HG02588 (cell line): ENCODE measurements around the gene IGFN1.

ENCODE experiments used
- ATAC-seq: cut with Tn5 transposase; IDR thresholded peaks from one replicate; pipeline ENCODE4 v1.9.1; 2021; ENCODE audit warnings: mild to moderate bottlenecking, moderate library complexity; ENCODE audit not compliant: unreplicated experiment

IGFN1 gene

DNA sequence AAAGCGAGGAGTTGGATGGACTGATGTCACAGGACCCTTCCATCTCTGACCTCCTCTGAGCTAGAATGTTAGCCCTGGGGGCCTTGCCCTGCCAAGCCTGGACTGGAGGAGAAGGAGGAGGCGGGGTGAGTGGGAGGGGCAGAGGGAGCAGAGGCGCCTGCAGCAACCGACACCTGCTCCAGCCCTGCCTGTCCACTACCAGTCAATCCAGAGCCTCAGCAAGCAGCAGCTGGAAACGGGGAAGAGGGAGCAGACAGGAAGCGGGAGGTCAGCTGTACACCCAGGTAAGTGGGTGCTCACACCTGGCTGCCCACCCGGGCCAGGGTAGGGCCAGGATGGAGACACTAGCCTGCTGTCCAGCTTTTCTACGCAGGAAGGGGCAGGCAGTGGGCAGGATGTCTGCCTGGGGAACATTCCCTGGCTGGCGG is at the start of gene IGFN1:
Gene IGFN1 (plus strand): TSS at position 201 of the 428 bp plus-strand sequence. CDS start 2,470 bp downstream, outside the sequence.
- no peak for ATAC-seq

GRCh38 chr1:201140941-201141260 is 49.7 kb upstream of the IGFN1 start:
- ATAC-seq = no peak

DNA sequence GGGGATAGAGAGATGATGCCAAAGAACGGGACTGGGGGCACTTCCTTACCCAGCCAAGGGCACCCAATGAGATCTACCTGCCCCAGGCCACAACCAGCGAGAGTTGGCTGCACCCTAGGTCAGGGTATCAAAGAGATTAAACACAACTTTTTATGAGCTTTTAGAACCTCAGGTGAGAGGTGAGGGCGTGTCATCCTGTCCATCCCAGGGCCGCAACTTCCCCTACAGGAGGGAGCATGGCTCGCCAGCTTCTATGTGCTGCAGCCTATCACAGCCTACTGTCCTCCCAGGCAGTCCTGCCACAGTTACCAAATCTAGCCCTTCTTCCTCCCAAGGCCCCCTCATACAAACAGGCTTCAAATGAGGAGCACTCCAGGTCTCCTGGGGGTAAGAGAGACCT is 49.2 kb upstream of the IGFN1 start:
- ATAC-seq = no peak

DNA sequence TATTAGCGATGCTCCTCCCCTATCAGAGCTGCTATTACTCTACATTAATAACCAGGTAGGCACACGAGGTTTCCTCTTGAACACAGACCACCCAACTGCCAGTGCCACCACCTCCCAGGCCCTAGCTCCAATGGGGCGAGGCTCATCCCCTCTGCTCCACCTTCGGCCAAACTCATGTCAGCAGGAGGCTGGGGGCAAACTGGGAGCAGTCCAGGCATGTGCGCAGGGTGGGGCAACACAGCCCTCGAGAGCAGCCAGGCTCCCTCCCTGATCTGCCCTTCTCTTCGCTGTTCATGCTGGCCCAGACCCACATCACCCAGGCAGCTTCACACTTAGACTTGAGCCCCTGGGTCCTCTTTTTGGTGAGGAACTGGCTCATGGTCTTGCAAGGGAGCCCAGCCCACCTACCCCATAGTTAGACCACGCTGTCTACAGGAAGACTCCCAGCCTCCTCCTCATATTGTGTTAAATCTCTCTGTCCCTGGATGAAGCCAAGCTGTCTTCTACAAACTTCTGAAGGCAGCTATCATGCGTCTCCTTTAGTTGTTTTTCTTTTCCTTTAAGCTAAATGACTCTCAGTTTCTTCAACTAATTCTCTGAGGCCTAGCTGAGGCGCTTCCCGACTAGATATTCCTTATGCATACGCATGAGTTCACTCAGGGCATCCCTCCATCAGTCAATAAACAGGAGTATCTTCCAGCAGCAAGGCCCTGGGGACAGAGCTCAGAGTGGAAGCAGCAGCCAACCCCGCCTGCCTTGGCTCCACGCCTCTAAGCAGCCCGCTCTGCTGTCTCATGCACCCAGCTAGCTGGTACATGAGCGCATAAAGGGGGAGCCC is 48.4 kb upstream of the IGFN1 start:
- no peak for ATAC-seq

DNA sequence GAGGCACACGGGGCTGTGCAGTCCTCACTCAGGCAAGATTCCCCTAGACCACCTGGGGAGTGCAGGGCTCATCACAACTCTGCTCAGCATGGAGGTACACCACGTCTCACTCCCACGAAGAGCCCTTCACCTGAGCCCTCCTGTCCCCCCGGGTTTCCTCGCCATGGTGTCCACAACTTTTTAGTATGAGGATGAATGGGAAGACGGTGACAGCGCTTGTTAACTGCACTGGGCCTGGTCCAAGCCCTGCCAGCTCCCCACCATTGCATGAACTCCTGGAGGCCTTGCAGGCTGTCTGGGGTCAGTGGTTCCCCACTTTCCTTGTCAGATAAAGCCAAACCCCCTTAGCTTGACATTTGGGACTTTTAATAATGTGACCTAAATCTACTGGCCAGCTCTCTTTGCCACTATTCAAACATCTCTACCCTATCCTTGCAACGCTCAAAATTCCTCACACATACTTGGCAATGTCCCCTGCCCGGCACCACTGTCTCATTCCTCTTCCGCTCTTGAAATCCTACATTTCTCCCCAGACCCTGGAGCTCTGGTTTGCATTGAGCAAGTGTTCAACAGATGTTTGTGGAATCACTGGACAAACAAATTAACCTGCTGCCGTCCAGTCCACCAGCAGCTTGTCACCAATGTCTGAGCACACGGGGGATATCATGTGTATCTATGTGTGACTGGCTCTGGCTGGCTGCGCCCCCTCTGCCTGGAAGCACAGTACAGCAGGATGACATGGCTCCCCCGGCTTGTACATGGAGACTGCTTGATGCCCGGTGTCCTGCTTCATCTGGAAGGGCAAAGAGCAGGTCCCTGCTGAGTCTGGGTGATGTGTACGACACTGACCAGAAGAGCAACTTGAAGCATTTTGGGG is 47.5 kb upstream of the IGFN1 start:
- ATAC-seq = no peak

GRCh38 chr1:201143726-201144635 is 46.6 kb upstream of the IGFN1 start:
- no peak for ATAC-seq

GRCh38 chr1:201144701-201145100 is 45.9 kb upstream of the IGFN1 start:
- ATAC-seq = no peak

DNA sequence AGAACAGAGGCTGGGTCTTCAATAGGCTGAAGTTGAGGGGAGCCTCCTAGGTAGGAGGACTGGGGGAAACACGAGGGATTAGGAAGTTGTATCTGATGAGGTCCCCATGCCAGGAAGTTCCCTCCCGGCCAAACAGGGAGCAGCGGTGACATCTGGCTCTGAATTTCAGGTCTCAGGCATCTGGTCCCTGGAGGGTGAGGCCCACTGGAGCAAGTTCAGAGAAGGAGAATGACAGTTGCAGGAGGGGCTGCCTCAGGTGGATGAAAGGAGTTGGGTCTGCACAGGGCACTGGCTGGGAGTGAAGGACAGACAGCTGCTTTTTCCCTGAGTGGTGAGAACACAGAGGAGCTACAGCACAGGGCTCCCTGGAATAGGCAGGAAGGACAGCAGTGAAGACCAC is 45.5 kb upstream of the IGFN1 start:
- no peak for ATAC-seq

DNA sequence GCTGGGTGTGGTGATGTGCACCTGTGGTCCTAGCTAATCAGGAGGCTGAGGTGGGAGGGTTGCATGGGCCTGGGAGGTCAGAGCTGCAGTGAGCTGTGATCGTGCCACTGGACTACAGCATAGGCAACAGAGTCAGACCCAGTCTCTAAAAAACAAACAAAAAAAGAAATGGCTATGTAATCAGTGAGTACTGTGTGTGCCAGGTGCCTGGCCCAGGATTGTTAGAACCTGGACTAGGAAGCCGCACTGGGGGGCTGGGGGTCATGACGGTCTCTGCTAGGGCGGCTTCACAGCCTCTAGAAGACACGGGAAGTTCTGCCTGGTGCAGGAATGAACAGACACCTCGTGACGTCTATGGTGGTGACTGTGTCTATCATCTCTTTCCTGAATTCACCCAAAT is 44.8 kb upstream of the IGFN1 start:
- no peak for ATAC-seq

DNA sequence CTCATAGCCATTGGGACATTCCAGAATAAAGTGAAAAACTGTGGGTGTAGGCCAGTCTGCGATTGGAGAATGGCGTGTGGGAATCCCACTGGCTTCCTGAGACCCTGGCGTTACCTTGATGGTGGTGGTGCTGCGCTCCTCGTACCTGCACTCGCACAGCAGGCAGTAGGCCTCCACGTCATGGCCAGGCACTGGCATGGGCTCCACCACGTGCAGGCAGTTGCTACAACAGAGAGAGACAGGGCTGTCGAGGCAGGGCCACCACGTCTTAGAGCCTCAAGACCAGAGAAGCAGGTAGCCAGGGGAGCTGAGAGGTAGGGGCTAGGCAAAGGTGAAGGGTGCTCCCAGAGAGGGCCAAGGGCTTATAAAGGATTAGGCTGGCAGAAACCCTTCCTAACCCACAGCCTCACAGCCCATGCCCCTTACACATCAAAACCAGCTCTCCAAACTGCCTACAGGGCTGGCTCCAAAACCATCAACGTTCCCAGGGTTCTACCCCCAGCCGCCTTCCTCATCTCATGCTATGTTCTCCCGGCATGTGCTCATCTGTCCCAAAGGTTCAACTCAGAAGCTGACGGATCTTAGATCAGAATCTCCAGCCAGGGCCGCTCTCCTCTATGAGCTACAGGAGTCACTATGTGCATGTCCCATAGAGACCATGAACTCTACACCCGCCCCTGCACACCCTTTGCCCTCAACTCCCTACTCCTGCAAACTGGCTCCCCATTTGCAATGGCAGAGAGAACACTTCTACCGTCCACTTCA is 43.8 kb upstream of the IGFN1 start:
- ATAC-seq = no peak

GRCh38 chr1:201147396-201148015 is 43.1 kb upstream of the IGFN1 start:
- ATAC-seq = no peak

DNA sequence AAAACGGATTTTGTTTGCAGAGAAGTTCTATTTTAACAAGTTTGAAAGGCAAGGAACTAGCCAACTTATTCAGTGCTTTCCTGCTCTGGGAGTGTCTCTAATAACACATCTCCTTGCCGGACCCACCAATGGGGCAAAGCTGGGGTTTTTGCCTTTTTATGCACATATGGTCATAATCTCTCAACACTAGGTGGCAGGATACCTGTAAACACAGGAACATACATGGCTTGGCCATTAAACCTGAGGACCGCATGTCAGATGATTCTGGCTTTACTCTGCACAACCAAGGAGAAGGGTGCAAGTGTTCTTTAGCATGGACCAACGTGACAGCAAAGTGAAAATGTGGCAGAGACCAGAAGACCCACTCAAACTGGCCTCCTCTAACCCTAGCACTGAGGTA is 41.2 kb upstream of the IGFN1 start:
- no peak for ATAC-seq

- peak; percentile 75 for ATAC-seq
Measured at GRCh38 chr1:201153474-201154388, 36.9 kb upstream of the IGFN1 start.

DNA sequence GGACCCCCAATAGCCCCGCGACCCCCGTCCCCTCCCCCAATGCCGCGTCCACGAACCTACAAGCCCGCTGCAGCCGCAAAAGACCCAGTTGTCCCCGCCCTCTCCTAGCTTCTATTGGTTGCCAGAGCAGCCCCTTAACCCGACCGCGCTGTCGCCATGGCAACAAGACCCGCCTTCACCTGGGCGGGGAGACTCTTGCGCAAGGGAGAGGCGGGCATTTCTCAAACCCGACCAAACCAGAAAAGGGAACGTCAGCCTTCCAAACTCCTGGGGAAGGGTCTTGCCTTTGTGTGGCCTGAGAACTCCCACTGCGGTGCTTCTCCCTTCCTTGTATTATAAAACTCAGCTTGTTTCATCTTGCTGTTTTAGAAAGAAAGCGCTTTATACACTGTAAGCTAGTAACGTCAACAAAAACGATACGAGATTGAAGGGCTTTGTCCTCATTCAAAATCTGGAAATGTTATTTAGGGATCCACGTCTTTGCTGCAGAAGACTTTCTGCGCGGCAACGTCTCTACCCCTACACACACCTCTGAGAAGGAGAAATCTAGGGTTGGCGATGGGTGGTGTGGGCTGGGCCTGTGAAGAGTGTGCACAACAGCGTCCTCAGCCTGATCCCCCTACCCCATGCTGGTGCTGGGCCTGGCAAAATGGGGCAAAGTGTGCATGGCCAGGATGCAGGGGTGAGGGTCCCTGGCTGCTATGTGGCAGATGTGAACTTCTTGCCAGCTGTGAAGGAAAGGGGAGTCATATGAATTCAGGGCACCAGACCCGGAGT is 36.0 kb upstream of the IGFN1 start, which contains the start of gene TMEM9:
Gene TMEM9 (minus strand): TSS at position 86 of the 777 bp plus-strand sequence. CDS start 551 bp downstream, outside the sequence.
- ATAC-seq = peak; percentile 96

GRCh38 chr1:201155354-201155753 is 35.3 kb upstream of the IGFN1 start:
- no peak for ATAC-seq

GRCh38 chr1:201156346-201156745 is 34.3 kb upstream of the IGFN1 start:
- no peak for ATAC-seq

- ATAC-seq = no peak
Measured at GRCh38 chr1:201156819-201157218, 33.8 kb upstream of the IGFN1 start.

- no peak for ATAC-seq
Measured at GRCh38 chr1:201157949-201158348, 32.7 kb upstream of the IGFN1 start.
